Testis (tissue), 3 donors: ENCODE measurements around the gene B3GNT7. TPM values are rescaled to one million over a fixed set of nuclear protein-coding genes. Genes with fewer than 3 reads are reported as not detected.
"Not testable (repeated sequence)": the region's sequence is repeated elsewhere in the genome, so short reads cannot be mapped to it uniquely, and the experiment has no call there.

Experiments used
- DNase-seq: peaks from one replicate; pipeline ENCODE4 v3.0.0-alpha.2; 2019
- H3K27ac ChIP-seq, 2 donors: fragments of 200-600 bp; sonication (generic); one replicate each; pipeline ENCODE4 v1.5.1; 2019
- H3K27me3 ChIP-seq: fragments of 200-600 bp; sonication (generic); one replicate; pipeline ENCODE4 v1.5.1; 2019
- H3K36me3 ChIP-seq: fragments of 200-600 bp; sonication (generic); one replicate; pipeline ENCODE4 v1.5.1; 2017; ENCODE audit warnings: low read depth; ENCODE audit errors: missing control alignments
- H3K4me1 ChIP-seq: fragments of 200-600 bp; sonication (generic); one replicate; pipeline ENCODE4 v1.5.1; 2019
- H3K4me3 ChIP-seq, 2 donors: fragments of 200-600 bp; sonication (generic); one replicate each; pipeline ENCODE4 v1.5.1; 2017 to 2019
- H3K9me3 ChIP-seq: fragments of 200-600 bp; sonication (generic); one replicate; pipeline ENCODE4 v1.5.1; 2017
- POLR2A ChIP-seq: fragments of 450-650 bp; IDR thresholded peaks from one replicate; pipeline ENCODE4 v1.6.1; 2017; ENCODE audit warnings: antibody characterized with exemption, mild to moderate bottlenecking, moderate library complexity
- WGBS, 2 donors: methylation state at CpG; one replicate each; pipeline ENCODE4 v1.1.5; 2018; 5-methylcytosine and 5-hydroxymethylcytosine counted together
- intact Hi-C: fragments of 100-400 bp; cut with DNase I; formaldehyde crosslinking; loops from one replicate; pipeline ENCODE4 v1.15.1; 2023; ENCODE audit warnings: low total_unique reads
- polyA plus RNA-seq: library from polyadenylated mRNA; stranded (reverse); fragments of 350-450 nt; fragmentation: Illumina TruSeq; extraction: RNeasy Lipid Tissue Mini Kit (QIAGEN cat#74804); gene quantifications from one replicate; pipeline ENCODE4 v1.2.3, GENCODE V29; 2014; ENCODE audit warnings: low read depth, low replicate concordance; ENCODE audit not compliant: insufficient read depth
- total RNA-seq, 2 donors: library from RNA; depleted of rRNA; stranded (reverse); fragments of >200 nt; gene quantifications; one replicate each; pipeline ENCODE4 v1.2.3, GENCODE V29; 2016
- TF ChIP-seq, protein P1 (sequence below), 3 experiments: fragments of 450-650 bp in 2 of 3; fragments of 200-600 bp in 1 of 3; sonication (generic) in 1 of 3; IDR thresholded peaks; one replicate each; pipeline ENCODE4 v1.5.1; 2016 to 2019; ENCODE audit warnings: antibody characterized with exemption in 3 of 3, mild to moderate bottlenecking in 2 of 3, moderate library complexity in 1 of 3

B3GNT7 gene
- total and polyA plus RNA-seq, 3 donors from 2014 or later = 2.6 to 5.0 (median 3.3) TPM

DNA sequence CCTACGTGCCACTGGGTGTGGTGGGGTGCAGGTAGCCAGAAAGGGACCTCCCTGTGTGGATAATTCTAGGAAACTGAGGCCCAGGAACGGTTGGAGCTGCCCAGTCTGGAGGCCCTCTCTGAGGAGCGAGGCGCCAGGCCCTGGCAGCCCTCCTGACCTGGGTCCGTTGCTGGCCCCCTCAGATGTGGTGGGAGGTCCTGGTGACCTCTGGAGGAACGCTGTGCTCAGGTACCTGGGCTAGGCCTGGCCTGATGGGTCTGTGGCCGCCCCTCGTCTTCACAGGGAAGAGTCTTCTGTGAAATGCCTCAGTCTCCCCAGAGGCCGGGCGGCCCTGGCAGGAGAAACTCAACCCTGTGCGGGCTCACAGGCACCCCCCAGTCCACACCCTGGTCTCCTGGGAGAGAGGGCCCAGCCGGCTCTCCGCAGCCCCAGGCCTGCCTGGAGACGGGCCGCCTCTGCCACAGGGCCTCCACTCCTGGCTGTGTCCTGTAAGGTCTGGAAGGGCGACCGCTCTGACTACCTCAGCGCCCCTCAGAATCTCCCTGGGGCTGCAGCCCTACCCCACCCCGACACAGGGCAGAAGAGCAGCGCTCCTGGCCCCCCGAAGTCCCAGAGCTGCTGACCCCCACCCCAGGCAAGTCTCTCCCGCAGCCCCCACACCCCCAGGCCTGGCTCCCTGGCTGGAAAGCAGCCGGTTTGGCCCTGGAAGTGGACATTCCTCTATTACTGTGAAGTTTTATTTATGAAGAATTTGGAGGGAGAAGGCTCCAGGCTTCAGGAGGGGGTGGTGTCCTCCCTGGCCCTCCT, 3.7 kb downstream of the B3GNT7 start:
- no peaks in the 10 kb centered on the region for H3K27me3 ChIP-seq
- no peak for TF ChIP-seq POLR2A
- TF ChIP-seq, protein P1, sequence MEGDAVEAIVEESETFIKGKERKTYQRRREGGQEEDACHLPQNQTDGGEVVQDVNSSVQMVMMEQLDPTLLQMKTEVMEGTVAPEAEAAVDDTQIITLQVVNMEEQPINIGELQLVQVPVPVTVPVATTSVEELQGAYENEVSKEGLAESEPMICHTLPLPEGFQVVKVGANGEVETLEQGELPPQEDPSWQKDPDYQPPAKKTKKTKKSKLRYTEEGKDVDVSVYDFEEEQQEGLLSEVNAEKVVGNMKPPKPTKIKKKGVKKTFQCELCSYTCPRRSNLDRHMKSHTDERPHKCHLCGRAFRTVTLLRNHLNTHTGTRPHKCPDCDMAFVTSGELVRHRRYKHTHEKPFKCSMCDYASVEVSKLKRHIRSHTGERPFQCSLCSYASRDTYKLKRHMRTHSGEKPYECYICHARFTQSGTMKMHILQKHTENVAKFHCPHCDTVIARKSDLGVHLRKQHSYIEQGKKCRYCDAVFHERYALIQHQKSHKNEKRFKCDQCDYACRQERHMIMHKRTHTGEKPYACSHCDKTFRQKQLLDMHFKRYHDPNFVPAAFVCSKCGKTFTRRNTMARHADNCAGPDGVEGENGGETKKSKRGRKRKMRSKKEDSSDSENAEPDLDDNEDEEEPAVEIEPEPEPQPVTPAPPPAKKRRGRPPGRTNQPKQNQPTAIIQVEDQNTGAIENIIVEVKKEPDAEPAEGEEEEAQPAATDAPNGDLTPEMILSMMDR (IDR thresholded peaks at IDR 0.05) = no peak
- peak overlapping the region; percentile 64 to 72 for H3K27ac ChIP-seq
- peak; percentile 42 for DNase-seq
- WGBS, 2 donors = 49 to 54% methylated on average over 3 to 22 of the region's 23 CpGs
- H3K4me1 ChIP-seq = peaks cover 32% of the 10 kb centered on the region
- H3K36me3 ChIP-seq = no peaks in the 10 kb centered on the region
- no peak overlapping the region for H3K4me3 ChIP-seq
- H3K9me3 ChIP-seq = no peaks in the 10 kb centered on the region
- intact Hi-C loops = no loop called here

DNA sequence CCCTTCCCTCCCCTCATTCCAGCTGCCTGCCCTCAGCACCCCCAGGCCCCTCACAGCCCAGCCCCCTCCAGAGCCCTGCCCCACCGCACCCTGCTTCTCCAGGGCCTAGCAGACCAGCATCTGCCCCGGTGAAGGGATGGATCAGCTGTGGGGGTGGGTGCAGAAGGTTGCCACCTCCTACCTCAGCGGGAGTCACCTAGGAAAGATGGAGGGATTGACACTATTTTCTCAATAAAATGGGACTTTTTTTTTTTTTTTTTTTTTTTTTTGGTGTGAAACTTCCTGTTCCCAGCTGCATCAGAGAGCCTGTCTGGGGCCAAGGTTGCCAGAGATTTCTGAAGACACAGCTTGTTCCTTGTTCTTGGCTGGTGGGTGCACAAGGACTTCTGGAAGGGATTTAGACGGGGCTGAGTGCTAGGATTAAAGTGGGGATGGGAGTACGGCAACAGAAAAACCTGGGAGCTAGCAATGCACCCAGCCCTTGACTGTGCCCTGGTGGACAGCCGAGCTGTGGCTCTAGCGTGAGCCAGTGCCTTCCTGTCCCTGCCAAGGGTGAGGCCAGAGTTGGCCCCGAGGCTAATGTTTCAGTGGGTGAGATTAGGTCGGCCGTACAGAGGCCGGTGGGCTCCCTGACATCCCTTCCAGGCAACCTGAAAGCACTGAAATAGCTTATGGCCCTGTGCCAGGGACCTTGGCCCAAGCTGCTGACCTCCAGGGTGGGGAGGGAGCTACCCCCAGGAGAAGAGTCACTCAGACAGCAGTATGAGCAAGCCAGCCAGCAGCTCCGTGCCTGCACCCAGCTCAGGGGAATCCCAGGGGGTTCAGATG, 4.6 kb downstream of the B3GNT7 start:
- Histone ChIP-seq H3K27me3 (no peaks in the 10 kb centered on the region), H3K4me3 (no peak overlapping the region), H3K27ac (peak overlapping the region; percentile 64 to 72), H3K36me3 (no peaks in the 10 kb centered on the region), H3K9me3 (no peaks in the 10 kb centered on the region), H3K4me1 (peaks cover 29% of the 10 kb centered on the region)
- peak; percentile 76 for DNase-seq
- intact Hi-C loops = no loop called here
- 31 to 50% methylated on average over 11 of the region's 12 CpGs for WGBS, 2 donors
- TF ChIP-seq POLR2A = no peak
- TF ChIP-seq, protein P1 (IDR thresholded peaks at IDR 0.05) = no peak

DNA sequence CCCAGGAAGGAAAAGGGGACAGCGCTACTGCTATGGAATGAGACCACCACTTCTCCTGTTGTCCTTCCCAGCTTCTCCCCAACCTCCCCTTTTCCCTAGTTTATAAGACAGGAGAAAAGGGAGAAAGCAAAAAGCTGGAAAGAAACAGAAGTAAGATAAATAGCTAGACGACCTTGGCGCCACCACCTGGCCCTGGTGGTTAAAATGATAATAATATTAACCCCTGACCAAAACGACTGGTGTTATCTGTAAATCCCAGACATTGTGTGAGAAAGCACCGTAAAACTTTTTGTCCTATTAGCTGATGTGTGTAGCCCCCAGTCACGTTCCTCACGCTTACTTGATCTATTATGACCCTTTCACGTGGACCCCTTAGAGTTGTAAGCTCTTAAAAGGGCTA, 5.2 kb downstream of the B3GNT7 start:
- H3K27ac ChIP-seq = peak overlapping the region; percentile 64 to 72
- H3K4me1 ChIP-seq = peaks cover 27% of the 10 kb centered on the region
- WGBS, 2 donors = 30 to 65% methylated on average over 8 of the region's 8 CpGs
- H3K9me3 ChIP-seq, DNase-seq, H3K36me3 ChIP-seq, intact Hi-C loops, H3K27me3 ChIP-seq, H3K4me3 ChIP-seq: not testable (repeated sequence)

DNA sequence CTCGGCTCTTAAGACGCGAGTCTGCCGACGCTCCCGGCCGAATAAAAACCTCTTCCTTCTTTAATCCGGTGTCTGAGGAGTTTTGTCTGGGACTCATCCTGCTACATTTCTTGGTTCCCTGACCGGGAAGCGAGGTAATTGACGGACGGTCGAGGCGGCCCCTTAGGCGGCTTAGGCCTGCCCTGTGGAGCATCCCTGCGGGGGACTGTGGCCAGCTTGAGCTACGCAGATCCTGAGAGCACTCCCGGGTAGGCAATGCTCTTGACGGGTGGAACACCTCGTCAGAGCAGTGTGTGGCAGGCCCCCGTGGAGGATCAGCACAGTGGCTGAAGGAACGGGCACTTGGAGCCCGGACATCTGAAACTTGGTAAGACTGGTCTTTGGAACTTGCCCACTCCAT, 5.6 kb downstream of the B3GNT7 start:
- Histone ChIP-seq H3K4me1 (peaks cover 29% of the 10 kb centered on the region), H3K27ac (peak overlapping the region; percentile 64 to 72)
- H3K36me3 ChIP-seq, DNase-seq, H3K9me3 ChIP-seq, intact Hi-C loops, H3K4me3 ChIP-seq, H3K27me3 ChIP-seq: not testable (repeated sequence)
- 41 to 71% methylated on average over 20 to 23 of the region's 23 CpGs for WGBS, 2 donors

DNA sequence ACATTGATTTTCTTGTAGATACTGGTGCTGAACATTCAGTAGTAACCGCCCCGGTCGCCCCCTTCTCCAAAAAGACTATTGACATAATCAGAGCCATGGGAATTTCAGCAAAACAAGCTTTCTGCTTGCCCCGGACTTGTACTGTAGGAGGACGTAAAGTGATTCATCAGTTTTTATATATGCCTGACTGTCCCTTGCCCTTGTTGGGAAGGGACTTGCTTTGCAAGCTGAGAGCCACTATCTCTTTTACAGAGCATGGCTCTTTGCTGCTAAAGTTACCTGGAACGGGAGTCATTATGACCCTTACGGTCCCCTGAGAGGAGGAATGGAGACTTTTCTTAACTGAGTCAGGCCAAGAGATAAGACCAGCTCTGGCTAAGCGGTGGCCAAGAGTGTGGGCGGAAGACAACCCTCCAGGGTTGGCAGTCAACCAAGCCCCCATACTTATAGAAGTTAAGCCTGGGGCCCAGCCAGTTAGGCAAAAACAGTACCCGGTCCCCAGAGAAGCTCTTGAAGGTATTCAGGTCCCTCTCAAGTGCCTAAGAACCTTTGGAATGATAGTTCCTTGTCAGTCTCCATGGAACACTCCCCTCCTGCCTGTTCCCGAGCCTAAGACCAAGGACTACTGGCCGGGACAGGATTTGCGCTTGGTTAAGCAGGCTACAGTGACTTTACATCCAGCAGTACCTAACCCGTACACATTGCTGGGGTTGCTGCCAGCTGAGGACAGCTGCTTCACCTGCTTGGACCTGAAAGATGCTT, 8.1 kb downstream of the B3GNT7 start:
- H3K27ac ChIP-seq, H3K9me3 ChIP-seq, intact Hi-C loops, H3K27me3 ChIP-seq, H3K4me3 ChIP-seq, DNase-seq, H3K36me3 ChIP-seq: not testable (repeated sequence)
- 43 to 64% methylated on average over 13 to 14 of the region's 14 CpGs for WGBS, 2 donors
- peaks cover 48% of the 10 kb centered on the region for H3K4me1 ChIP-seq

DNA sequence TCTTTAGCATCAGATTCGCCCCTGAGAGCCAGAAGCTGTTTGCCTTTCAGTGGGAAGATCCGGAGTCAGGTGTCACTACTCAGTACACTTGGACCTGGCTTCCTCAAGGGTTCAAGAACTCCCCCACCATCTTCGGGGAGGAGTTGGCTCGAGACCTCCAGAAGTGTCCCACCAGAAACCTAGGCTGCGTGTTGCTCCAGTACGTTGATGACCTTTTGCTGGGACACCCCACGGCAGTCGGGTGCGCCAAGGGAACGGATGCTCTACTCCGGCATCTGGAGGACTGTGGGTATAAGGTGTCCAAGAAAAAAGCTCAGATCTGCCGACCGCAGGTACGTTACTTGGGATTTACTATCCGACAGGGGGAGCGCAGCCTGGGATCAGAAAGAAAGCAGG, 8.7 kb downstream of the B3GNT7 start:
- DNase-seq, H3K27me3 ChIP-seq, H3K9me3 ChIP-seq, H3K4me3 ChIP-seq, H3K36me3 ChIP-seq, intact Hi-C loops, H3K27ac ChIP-seq: not testable (repeated sequence)
- WGBS, 2 donors = 56 to 81% methylated on average over 14 to 16 of the region's 16 CpGs
- H3K4me1 ChIP-seq = peaks cover 43% of the 10 kb centered on the region
